Smooth muscle cell (in vitro differentiated cells): Measurements from ENCODE around the gene ZCCHC9. TPM values are rescaled to one million over a fixed set of nuclear protein-coding genes. Genes with fewer than 3 reads are reported as not detected.
"Not testable (repeated sequence)": the region's sequence is repeated elsewhere in the genome, so short reads cannot be mapped to it uniquely, and the experiment has no call there.

ENCODE experiments used
- DNase-seq: peaks from one replicate; lab custom pipeline; 2025; ENCODE audit not compliant: unreplicated experiment; lab: John Stamatoyannopoulos, UW
- H2AFZ ChIP-seq: fragments of 200-600 bp; sonication (generic); 2 replicates; pipeline ENCODE4 v1.6.0; 2016; ENCODE audit warnings: antibody characterized with exemption, low read depth, mild to moderate bottlenecking
- H3F3A ChIP-seq: fragments of 200-600 bp; sonication (generic); 2 replicates; pipeline ENCODE4 v1.6.0; 2017; ENCODE audit warnings: antibody characterized with exemption, low read depth
- H3K27ac ChIP-seq: fragments of 200-600 bp; sonication (generic); 2 replicates; pipeline ENCODE4 v1.5.1; 2016; ENCODE audit warnings: low read depth, mild to moderate bottlenecking
- H3K27me3 ChIP-seq: fragments of 200-600 bp; sonication (generic); 2 replicates; pipeline ENCODE4 v1.6.1; 2016; ENCODE audit warnings: low read depth, mild to moderate bottlenecking
- H3K36me3 ChIP-seq: fragments of 200-600 bp; sonication (generic); 2 replicates; pipeline ENCODE4 v1.5.1; 2016; ENCODE audit warnings: low read depth
- H3K4me1 ChIP-seq: fragments of 200-600 bp; sonication (generic); 2 replicates; pipeline ENCODE4 v1.5.1; 2016; ENCODE audit warnings: low read depth
- H3K4me2 ChIP-seq: fragments of 200-600 bp; sonication (generic); 2 replicates; pipeline ENCODE4 v1.6.0; 2016; ENCODE audit warnings: mild to moderate bottlenecking
- H3K4me3 ChIP-seq: fragments of 200-600 bp; sonication (generic); 2 replicates; pipeline ENCODE4 v1.5.1; 2016; ENCODE audit warnings: mild to moderate bottlenecking
- H3K79me2 ChIP-seq: fragments of 200-600 bp; sonication (generic); 2 replicates; pipeline ENCODE4 v1.6.0; 2016; ENCODE audit warnings: low read depth, mild to moderate bottlenecking
- H3K9ac ChIP-seq: fragments of 200-600 bp; sonication (generic); 2 replicates; pipeline ENCODE4 v1.6.0; 2016; ENCODE audit warnings: low read depth
- H3K9me3 ChIP-seq: fragments of 200-600 bp; sonication (generic); replicated peaks from 2 replicates; pipeline ENCODE4 v1.5.1; 2016; ENCODE audit warnings: low read depth
- H4K20me1 ChIP-seq: fragments of 200-600 bp; sonication (generic); 2 replicates; pipeline ENCODE4 v1.6.0; 2016; ENCODE audit warnings: low read depth
- whole genome bisulfite sequencing: methylation state at CpG from one replicate; pipeline ENCODE4 v1.1.7; 2016; ENCODE audit warnings: low lambda C conversion rate; 5-methylcytosine and 5-hydroxymethylcytosine counted together
- polyA plus RNA-seq: library from polyadenylated mRNA; unstranded; fragments of >200 nt; fragmentation: Nextera tagmentation; extraction: Ambion mirVana; gene quantifications from 2 replicates; pipeline ENCODE4 v1.2.1, GENCODE V29; 2016
- total RNA-seq: library from RNA; depleted of rRNA; stranded (reverse); fragments of >200 nt; gene quantifications from 2 replicates; pipeline ENCODE4 v1.2.3, GENCODE V29; 2014
- TF ChIP-seq, protein P1 (sequence below): fragments of 200-600 bp; sonication (generic); IDR thresholded peaks from 2 replicates; pipeline ENCODE4 v1.5.1; 2017; ENCODE audit warnings: borderline replicate concordance, mild to moderate bottlenecking, antibody characterized with exemption; ENCODE audit not compliant: insufficient read depth, poor library complexity, severe bottlenecking

Gene ZCCHC9
- total and polyA plus RNA-seq, 2 experiments from 2014 or later = 33.9 to 53.0 TPM

DNA sequence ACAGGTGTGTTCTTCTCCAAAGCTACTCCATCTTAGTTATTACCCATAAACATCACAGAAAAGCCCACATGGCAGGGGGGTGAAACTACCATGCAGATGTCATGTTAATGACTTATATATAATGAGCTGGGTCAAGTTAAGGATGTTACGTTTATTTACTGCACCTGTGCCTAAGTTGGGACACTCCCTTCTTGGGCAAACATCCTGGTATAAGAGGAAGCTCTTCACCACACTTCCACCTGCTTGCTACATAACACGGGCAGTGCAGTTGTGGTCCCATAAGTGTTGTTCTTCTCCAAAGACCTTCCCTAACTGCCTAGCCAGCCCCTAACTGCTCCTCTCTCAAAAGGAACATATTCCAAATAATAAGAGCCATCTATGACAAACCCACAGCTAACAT is 9.3 kb upstream of the ZCCHC9 start:
- TF ChIP-seq, protein P1, sequence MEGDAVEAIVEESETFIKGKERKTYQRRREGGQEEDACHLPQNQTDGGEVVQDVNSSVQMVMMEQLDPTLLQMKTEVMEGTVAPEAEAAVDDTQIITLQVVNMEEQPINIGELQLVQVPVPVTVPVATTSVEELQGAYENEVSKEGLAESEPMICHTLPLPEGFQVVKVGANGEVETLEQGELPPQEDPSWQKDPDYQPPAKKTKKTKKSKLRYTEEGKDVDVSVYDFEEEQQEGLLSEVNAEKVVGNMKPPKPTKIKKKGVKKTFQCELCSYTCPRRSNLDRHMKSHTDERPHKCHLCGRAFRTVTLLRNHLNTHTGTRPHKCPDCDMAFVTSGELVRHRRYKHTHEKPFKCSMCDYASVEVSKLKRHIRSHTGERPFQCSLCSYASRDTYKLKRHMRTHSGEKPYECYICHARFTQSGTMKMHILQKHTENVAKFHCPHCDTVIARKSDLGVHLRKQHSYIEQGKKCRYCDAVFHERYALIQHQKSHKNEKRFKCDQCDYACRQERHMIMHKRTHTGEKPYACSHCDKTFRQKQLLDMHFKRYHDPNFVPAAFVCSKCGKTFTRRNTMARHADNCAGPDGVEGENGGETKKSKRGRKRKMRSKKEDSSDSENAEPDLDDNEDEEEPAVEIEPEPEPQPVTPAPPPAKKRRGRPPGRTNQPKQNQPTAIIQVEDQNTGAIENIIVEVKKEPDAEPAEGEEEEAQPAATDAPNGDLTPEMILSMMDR = no peak
- no peaks in the 10 kb centered on the region for H3F3A ChIP-seq
- no peaks in the 10 kb centered on the region for H3K36me3 ChIP-seq
- no peaks in the 10 kb centered on the region for H3K27me3 ChIP-seq
- no peak overlapping the region for H2AFZ ChIP-seq
- no peak overlapping the region for H3K9ac ChIP-seq
- no peaks in the 10 kb centered on the region for H3K4me1 ChIP-seq
- H3K79me2 ChIP-seq = peaks cover 74% of the 10 kb centered on the region
- no peak overlapping the region for H3K4me3 ChIP-seq
- peaks cover 10% of the 10 kb centered on the region for H3K9me3 ChIP-seq
- DNase-seq = no peak
- WGBS = 89% methylated on average over 2 of the region's 2 CpGs
- H4K20me1 ChIP-seq = peaks cover 30% of the 10 kb centered on the region
- H3K4me2 ChIP-seq = no peak overlapping the region
- no peak overlapping the region for H3K27ac ChIP-seq

DNA sequence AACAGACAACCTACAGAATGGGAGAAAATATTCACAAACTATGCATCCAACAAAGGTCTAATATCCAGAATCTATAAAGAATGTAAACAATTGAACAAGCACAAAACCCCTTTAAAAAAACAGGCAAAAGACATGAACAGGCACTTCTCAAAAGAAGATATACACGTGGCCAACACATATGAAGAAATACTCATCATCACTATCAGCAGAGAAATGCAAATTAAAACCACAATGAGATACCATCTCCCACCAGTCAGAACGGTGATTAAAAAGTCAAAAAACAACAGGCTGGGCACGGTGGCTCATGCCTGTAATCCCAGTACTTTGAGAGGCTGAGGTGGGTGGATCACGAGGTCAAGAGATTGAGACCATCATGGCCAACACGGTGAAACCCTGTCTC is 7.4 kb upstream of the ZCCHC9 start:
- H2AFZ ChIP-seq, H3K4me2 ChIP-seq, H3K9me3 ChIP-seq, H3F3A ChIP-seq, DNase-seq, H3K27me3 ChIP-seq, H3K4me3 ChIP-seq, H3K27ac ChIP-seq, H3K4me1 ChIP-seq, H3K9ac ChIP-seq, H3K36me3 ChIP-seq: not testable (repeated sequence)
- WGBS = 93% methylated on average over 5 of the region's 5 CpGs
- Histone ChIP-seq H4K20me1 (peaks cover 29% of the 10 kb centered on the region), H3K79me2 (peaks cover 75% of the 10 kb centered on the region)

DNA sequence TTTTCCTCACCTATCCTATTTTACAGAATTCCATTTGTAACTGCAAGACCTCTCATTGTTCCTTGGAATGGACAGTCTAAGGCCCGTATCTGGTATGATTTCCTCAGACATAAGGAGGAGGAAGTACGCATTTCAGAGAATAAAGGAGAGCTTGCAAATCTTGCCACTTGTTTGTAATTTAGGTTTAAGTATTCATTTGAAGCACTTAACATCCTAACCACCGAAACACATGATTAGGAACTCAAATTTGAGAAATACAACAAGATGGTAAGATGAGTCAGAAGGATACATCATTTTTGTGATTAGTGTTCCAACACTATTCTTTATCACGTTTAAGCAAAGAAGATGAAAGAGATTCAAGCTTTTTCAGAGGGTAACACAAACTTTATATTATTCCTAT is 3.9 kb upstream of the ZCCHC9 start:
- no peaks in the 10 kb centered on the region for H4K20me1 ChIP-seq
- no peak overlapping the region for H2AFZ ChIP-seq
- no peaks in the 10 kb centered on the region for H3F3A ChIP-seq
- H3K79me2 ChIP-seq = peaks cover 63% of the 10 kb centered on the region
- H3K9ac ChIP-seq = no peak overlapping the region
- H3K9me3 ChIP-seq = peaks cover 10% of the 10 kb centered on the region
- no peaks in the 10 kb centered on the region for H3K27me3 ChIP-seq
- TF ChIP-seq, protein P1 = no peak
- no peaks in the 10 kb centered on the region for H3K36me3 ChIP-seq
- 94% methylated on average over 4 of the region's 4 CpGs for WGBS
- no peak overlapping the region for H3K27ac ChIP-seq
- no peak for DNase-seq
- H3K4me2 ChIP-seq = no peak overlapping the region
- peaks cover 11% of the 10 kb centered on the region for H3K4me1 ChIP-seq
- no peak overlapping the region for H3K4me3 ChIP-seq

DNA sequence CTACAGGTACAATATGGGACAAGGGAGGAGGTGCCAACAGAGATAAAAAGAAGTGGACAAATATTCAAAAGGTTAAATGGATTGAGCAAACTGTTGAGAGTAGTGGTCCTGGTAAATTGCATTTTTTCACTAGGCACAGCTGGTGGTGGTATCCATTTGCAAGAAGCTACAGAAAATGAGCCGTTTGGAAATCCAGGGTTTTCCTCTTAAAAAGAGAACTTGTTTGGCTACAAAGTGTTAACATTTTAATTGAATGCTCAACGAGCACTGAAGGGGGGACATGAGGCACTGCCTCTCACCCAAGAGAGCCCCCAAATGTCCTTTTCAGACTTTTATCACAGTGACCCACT is 491 bp upstream of the ZCCHC9 start:
- Histone ChIP-seq H3K4me2 (peak overlapping the region; percentile 95), H3F3A (no peaks in the 10 kb centered on the region), H3K4me1 (peaks cover 14% of the 10 kb centered on the region), H3K4me3 (peak overlapping the region; percentile 79), H3K27ac (peak overlapping the region; percentile 92), H3K9me3 (no peaks in the 10 kb centered on the region), H2AFZ (peak overlapping the region; percentile 94), H3K9ac (peak overlapping the region; percentile 97), H3K79me2 (peaks cover 58% of the 10 kb centered on the region), H4K20me1 (no peaks in the 10 kb centered on the region), H3K36me3 (no peaks in the 10 kb centered on the region), H3K27me3 (no peaks in the 10 kb centered on the region)
- WGBS = 0% methylated on average over 2 of the region's 2 CpGs
- TF ChIP-seq, protein P1 = no peak
- no peak for DNase-seq
